HG03103 (cell line): ENCODE results near the gene CYP17A1.
"Not testable (repeated sequence)": the region's sequence is repeated elsewhere in the genome, so short reads cannot be mapped to it uniquely, and the experiment has no call there.

Source experiments
- ATAC-seq: cut with Tn5 transposase; IDR thresholded peaks from one replicate; pipeline ENCODE4 v1.9.1; 2021; ENCODE audit warnings: low read depth; ENCODE audit not compliant: unreplicated experiment

The CYP17A1 gene

DNA sequence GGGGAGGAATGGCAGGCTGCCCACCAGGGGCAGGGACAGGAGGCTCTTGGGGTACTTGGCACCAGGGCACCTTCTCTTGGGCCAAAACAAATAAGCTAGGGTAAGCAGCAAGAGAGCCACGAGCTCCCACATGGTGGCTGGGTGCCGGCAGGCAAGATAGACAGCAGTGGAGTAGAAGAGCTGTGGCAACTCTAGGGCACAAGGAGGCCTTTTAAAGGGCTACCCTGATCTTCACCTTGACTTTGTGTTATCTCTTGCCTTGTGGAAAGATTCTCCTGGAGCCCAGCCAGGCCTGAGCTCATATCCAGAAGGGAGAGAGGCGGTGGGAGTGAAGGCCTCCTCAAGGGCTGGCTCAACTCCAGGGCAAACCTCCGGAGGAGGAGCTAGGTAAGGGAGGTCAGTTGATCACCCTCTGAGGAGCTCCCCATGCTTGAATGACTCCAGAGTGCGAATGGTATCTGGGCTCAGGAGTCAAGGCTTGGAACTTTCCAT, at the start of gene CYP17A1:
CYP17A1 (minus strand) TSS at position 184 of the 492 bp plus-strand sequence; CDS start at position 132, 52 bp downstream.
- no peak for ATAC-seq

- no peak for ATAC-seq
Measured at GRCh38 chr10:102880256-102880655, 43.0 kb upstream of the CYP17A1 start.

DNA sequence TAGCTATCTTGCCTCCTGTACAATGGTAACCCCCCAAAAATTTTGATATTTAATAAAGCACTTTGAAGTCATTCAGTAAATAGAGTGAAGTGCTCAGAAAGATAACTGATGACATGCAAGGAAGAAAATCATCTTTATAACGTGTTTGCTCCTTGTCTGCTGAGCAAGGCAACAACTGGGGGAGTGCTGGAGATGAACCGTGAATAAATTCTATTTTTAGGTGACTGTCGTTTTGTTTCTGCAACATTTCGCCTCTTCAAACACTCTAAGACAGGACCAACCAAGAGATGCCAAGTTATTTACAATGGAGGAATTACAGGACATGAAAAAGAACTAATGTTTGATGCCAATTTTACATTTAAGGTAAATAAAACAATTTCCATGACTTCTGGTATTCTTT, 41.4 kb upstream of the CYP17A1 start:
- no peak for ATAC-seq

DNA sequence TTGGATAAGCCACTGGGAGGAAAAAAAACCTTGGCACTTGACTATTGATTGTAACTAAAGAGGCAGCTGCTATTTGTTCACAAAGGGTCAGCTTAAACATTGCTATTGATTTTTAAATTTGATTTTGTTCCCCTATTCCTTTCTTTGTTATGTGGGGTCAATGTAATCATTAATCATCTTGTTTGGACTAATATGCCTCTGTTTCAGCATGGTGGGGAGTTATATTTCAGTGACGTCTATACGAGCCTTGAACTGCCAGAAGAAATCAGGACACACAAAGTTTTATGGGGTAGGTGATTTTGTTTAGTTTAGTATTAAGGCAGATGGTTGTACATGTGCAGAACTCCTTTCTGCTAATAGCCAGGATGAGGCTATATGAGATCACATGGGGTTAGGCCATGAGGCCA, 39.5 kb upstream of the CYP17A1 start:
- no peak for ATAC-seq

GRCh38 chr10:102872163-102872562, 35.0 kb upstream of the CYP17A1 start:
- ATAC-seq: no peak

DNA sequence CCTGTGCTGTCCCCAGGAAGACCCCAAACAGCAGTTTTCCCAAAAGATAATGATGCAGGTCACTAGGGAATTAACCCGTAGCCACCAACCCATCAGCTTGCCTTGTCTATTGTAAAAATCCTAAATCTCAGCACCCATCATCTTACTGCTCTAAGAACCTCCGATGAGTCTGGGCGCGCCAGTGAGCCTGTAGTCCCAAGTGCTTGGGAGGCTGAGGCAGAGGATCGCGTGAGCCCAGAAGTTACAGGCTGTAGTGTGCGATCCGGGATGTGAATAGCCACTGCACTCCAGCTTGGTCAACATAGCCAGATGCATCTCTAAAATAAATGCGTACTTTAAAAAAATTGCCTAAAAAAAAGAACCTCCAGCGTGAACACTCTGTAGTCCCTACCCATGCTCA, 33.0 kb upstream of the CYP17A1 start:
- ATAC-seq: no peak

DNA sequence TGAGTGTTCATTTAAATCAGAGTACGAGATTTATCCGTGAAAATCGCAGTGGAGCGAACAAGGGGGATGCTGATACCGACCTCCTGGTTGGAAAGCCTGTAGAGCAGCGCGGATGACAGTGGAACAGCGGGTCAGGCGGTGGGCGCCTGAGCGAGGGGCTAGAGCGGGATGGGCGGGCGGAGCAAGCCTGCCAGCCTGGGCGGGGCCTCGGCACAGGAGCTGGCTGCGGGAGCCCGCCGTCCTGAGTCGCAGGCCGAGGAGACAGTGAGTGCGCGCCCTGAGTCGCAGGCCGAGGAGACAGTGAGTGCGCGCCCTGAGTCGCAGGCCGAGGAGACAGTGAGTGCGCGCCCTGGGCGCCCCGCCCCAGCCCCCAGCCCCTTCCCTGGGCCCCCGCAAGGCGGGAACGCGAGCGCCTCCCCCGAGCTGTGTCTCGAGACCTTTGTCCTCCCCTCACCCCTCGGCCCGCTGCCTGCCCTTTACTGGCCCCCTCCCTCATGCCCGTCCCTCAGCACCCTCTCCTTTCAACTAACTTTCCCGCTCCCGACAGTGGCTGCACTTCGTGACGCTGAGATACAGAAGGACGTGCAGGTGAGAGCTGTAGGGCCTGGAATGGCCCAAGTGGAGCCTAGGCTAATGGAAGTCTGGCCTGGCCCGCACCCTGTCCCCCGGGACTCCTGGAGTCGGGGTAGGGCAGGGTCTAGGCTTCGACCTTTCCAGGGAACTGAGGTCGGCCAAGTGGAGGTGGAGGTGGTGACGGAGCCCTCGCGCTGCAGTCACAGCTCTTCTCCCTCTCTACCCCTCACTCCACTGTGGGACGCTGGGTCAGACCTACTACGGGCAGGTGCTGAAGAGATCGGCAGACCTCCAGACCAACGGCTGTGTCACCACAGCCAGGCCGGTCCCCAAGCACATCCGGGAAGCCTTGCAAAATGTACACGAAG, 32.3 kb upstream of the CYP17A1 start, which contains the start of gene AS3MT:
AS3MT (plus strand) TSS at position 213 of the 941 bp plus-strand sequence; CDS start at position 336, 123 bp downstream.
- ATAC-seq: no peak

GRCh38 chr10:102868911-102869257, 31.7 kb upstream of the CYP17A1 start:
- no peak for ATAC-seq

- no peak for ATAC-seq
Measured at GRCh38 chr10:102865620-102866019, 28.4 kb upstream of the CYP17A1 start.

- no peak for ATAC-seq
Measured at GRCh38 chr10:102863660-102864059, 26.4 kb upstream of the CYP17A1 start.

DNA sequence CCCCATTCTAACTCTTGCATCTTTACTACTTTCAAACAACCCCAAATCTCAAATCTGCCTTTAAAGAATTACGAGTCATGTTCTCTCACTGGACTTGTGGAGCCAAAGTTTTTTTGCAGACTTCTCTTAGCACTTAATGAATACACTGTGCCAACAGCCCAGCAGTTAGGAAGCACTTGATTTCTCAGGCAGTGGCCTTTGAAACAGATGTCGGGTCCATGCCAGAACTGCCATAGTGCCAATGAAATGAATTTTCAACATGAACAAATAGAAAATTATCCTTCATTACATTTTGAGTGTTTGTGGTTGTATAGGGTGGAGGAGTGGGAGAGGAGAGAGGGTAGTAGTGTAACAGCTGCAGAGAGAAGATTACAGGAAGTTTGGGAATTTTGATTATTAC, 22.7 kb upstream of the CYP17A1 start:
- ATAC-seq: no peak

GRCh38 chr10:102856758-102857424, 19.7 kb upstream of the CYP17A1 start:
- ATAC-seq: no peak

- not testable (repeated sequence) for ATAC-seq
Measured at GRCh38 chr10:102855731-102856436, 18.7 kb upstream of the CYP17A1 start.

GRCh38 chr10:102853237-102853636, 16.0 kb upstream of the CYP17A1 start:
- not testable (repeated sequence) for ATAC-seq

DNA sequence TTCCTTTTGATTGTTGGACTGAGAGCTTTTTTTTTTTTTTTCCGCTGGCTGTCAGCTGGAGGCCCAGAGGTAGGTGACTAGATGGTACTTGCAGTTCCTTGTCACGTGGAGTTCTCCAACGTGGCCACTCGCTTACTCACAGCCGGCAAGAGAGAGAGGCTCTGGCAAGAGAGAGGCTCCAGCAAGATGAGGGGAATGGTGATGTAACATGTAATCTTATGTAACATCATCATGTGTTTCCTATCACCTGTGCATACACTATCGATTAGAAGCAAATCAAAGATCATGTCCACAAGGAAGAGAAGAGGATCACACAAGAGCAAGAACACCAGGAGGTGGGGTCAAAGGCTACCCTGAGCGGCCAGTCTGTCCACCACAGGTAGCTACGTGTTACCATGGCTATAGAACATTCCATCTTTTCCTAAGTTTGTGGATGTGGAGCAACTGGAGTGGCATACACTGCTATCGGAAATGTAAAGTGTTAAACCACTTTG, 12.9 kb upstream of the CYP17A1 start:
- ATAC-seq: no peak

GRCh38 chr10:102845352-102845902, 8.2 kb upstream of the CYP17A1 start:
- ATAC-seq: no peak

- not testable (repeated sequence) for ATAC-seq
Measured at GRCh38 chr10:102844190-102844776, 7.1 kb upstream of the CYP17A1 start.

GRCh38 chr10:102843139-102843538, 5.9 kb upstream of the CYP17A1 start:
- ATAC-seq: not testable (repeated sequence)

- ATAC-seq: no peak
Measured at GRCh38 chr10:102841827-102842345, 4.7 kb upstream of the CYP17A1 start.
